DMS153 treated with DMSO at 0.1 percent for 48 hours (cell line): ENCODE measurements around the gene SPATA6L.
"Not testable (repeated sequence)": the region's sequence is repeated elsewhere in the genome, so short reads cannot be mapped to it uniquely, and the experiment has no call there.

Experiments
- DNase-seq: peaks from one replicate; lab custom pipeline; 2025; ENCODE audit not compliant: unreplicated experiment; lab: John Stamatoyannopoulos, UW

SPATA6L gene

GRCh38 chr9:4640027-4640426 lies 26.3 kb downstream of the SPATA6L start:
- no peak for DNase-seq

DNA sequence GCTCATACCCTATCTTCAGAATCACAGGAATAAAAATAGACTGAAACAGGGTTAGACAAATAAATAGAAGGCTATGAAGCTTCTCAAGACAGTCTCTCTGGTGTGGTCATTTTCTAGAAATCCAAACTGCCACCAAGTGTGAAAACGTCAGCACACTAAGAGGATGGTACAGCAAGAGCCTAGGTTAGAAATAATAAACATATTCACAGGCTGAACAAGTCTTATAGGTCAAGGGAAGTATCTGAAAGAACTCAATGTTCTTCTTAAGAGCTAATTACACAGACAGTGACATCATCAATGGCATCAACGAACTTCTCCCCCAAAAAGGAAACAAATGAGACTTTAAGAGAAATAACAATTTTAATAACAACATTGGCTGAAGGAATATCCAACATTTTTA lies 26.9 kb downstream of the SPATA6L start:
- no peak for DNase-seq

DNA sequence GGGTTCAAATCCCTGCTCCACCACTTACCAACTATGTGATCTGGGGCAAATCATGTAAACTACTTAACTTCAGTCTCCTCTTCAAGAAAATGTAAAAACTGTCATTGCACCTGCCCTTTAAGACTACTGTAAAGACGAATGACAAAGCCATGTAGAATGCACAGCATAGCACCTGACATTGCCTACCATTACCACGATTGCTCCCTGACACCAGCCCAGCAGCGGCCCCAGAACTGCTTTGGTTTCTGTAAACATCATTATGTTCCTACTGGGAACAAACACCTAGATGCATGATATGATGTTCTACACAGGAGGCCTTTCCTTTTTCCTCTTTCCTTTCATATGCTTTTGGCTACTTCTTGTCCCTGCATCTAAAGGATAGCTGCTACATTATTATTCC lies 27.3 kb downstream of the SPATA6L start:
- DNase-seq, result no peak

GRCh38 chr9:4630836-4631235 lies 35.4 kb downstream of the SPATA6L start:
- no peak for DNase-seq

- DNase-seq, result no peak
Observed at GRCh38 chr9:4622016-4622415, 44.3 kb downstream of the SPATA6L start.

DNA sequence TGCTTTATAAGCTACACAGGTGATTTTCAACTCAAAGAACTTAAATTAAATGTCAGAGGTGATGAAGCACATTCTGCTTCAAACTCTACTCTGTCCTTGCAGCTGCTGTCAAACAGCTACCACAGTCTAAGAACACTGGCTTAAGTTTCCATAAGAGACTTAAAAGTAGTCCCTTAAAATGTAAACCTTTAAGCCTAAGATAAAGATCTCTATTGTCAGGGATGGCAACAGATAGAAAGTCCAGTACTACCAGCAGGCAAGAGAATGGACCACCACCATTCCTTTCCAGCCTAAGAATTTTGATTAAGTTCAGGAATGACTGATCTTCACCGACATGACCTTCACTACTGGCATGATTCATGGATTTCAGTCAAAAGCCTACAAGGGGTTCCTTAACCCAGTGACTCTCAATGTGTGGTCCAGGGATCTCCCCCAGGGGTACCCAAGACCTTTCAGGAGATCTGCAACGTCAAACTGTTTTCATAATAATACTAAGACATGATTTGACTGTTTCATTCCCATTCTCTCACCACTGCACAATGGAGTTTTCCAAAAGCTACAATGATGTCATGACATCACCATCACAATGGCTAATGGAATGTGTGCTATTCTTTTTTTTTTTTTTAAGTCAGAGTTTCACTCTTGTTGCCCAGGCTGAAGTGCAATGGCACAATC lies 45.3 kb downstream of the SPATA6L start:
- no peak for DNase-seq

GRCh38 chr9:4620057-4620765 lies 46.1 kb downstream of the SPATA6L start:
- no peak for DNase-seq

DNA sequence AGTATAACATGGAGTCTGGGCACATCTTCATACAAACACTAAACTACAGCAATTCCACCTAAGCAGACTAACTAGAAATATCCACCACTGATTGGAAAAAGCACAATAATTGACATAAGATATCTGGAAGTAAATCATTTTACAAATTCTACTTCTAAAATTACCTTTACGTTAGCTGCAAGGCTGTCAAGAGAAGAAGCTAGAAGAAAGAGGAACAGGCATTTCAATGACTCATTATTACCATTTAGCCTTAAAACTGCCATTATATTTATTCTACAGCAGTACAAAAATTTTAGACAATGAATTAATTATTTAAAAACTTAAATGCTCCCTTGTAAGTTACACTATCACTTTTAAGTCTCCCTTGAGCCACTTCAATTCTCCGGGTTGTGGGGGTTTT lies 47.6 kb downstream of the SPATA6L start:
- no peak for DNase-seq

DNA sequence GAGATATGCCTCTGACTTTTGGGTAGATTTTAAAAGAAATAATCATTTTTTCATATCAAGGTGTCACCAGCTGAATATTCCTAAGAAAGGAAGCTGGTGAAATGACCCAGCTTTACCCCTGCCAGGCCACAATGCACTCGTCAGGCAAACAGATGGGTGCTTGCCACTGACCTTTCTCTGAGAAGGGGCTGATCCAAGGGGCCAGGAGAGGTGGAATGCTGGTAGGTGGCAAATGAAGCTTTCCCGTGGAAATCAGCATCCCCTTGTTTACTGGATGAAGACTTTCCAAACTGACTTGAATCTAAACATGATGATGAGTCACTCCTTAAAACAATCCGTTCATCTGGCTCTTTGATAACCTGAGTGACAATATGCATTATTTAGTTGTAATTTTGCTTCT lies 48.5 kb downstream of the SPATA6L start:
- DNase-seq, result no peak

DNA sequence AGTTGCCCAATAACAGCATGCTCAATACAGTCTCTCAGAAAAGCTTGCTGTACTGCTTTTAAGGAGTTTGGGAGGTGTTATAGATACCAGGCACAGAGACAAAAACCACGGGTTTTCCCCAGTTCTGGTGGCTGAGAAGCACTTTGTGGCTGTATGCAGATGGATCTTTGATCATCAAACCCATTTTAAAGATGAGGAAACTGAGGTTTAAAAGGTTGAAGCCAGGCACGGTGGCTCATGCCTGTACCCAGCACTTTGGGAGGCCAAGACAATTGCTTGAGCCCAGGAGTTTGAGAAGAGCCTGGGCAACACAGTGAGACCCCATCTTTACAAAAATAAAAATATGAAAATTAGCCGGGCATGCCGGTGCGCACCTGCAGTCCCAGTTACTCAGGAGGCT lies 50.5 kb downstream of the SPATA6L start:
- DNase-seq, result no peak

GRCh38 chr9:4615251-4615650 lies 51.0 kb downstream of the SPATA6L start:
- no peak for DNase-seq

DNA sequence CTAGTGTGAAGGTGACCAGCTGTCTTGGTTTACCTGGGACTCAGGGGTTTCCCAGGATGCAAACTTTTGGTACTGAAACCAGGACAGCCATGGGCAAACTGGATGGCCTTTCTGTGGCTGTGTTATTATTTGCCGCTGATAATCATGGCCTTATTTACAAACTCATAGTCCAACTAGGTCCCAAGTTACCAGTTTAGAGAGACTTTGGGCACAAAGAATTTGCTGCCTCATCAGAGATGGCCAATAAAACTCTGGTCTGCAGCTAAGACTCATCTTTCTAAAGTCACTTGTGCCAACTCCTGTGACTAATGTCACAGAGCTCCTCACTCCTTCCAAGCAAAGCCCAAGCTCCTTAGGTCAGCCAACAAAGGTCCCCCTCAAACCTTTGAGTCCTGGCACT lies 51.7 kb downstream of the SPATA6L start:
- no peak for DNase-seq

DNA sequence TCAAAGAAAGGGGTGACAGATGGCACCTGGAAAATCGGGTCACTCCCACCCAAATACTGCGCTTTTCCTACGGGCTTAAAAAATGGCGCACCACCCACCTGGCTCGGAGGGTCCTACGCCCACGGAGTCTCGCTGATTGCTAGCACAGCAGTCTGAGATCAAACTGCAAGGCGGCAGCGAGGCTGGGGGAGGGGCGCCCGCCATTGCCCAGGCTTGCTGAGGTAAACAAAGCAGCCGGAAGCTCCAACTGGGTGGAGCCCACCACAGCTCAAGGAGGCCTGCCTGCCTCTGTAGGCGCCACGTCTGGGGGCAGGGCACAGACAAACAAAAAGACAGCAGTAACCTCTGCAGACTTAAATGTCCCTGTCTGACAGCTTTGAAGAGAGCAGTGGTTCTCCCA lies 60.2 kb downstream of the SPATA6L start:
- DNase-seq, result not testable (repeated sequence)

GRCh38 chr9:4604678-4605095 lies 61.6 kb downstream of the SPATA6L start:
- DNase-seq, result peak; percentile 29

- DNase-seq, result no peak
Observed at GRCh38 chr9:4603830-4604229, 62.5 kb downstream of the SPATA6L start.

DNA sequence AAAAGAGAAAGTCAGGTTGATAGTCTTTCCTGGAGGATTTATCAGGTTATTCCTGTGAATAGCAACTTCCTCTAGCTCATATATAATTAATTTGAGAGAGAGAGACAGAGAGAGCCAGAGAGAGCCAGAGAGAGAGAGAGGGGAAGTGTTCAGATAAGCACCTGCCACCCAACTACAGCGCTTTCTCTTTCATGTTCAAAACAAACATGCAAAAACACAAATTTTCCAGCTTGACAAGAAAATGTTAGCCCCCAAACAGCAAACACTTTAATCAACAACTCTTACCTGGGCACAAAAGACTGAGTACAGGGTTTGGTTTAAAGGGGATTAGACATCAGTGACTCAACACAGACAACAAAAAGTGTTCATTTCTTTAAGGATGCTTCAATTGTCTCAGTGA lies 65.9 kb downstream of the SPATA6L start:
- DNase-seq, result no peak

DNA sequence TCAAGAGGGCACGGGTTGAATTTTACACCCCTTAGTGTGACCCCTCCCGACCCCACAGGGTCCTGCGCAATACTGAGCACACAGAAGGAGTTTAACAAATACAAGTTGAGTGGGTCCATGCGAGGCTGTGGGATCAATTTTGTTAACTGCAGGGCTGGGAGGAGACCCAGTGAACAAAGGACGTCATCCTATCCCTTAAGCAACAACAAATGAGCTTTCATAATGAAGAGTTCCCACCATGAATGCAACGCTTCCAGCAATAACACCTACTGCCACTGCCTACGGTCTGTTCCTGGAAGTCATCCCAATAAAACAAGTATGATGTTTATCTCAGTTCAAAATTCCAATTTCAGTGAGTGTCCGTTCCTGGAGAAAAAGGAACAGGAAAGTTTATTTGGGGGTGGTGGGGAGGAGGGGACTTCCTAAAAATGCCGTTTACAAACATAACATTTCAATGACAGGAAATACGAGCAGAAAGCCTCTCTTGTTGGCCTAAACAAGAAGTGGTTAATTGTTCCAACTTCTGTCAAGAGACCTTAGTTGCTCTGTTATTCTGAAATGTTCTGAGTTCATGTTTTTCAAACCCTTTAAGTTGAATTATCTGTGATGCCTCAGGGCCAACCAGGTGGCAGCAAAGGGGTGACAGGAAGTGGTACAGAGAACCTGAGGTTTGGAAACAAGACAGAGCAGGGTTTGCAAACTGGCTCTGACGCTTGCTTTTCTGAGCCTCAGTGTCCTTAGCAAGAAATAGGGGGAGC lies 69.9 kb downstream of the SPATA6L start:
- no peak for DNase-seq

GRCh38 chr9:4594994-4595393 lies 71.3 kb downstream of the SPATA6L start:
- DNase-seq, result no peak

DNA sequence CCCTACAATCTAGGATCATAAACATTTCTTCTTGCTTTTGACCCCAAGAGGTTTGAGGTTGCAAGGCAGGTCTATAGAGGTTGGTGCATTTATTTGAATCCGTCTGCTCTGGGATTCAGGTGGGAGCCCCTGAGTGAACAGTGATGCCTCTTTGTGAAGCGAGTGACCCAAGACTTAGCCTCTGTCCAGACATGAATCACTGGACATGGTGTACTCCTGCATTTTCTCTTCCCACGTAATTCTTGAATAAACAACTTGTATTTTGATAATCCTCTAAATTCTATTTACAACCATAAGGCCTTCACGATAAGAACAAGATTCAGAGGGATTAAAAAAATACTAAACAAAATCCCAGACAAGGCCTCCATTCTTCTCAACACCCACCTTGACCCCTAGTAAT lies 71.7 kb downstream of the SPATA6L start:
- DNase-seq, result no peak

DNA sequence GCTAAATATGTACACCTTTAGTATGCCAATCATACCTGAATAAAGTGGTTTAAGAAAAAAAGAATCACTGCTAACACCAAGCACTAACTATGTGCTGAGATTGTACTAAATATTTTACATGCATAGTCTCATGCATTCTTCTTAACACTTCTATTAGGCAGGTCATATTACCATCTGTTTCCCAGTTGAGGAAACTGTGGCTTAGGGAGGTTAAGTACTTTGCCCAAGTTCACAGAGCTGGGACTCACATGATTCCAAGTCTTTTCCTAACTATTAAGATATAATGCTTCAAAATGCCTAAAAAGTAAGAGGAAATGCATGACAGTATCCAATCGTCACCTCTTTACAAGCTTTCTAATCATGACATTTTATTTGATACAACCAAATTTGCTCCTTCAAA lies 73.4 kb downstream of the SPATA6L start:
- no peak for DNase-seq

- no peak for DNase-seq
Observed at GRCh38 chr9:4592295-4592694, 74.0 kb downstream of the SPATA6L start.

GRCh38 chr9:4591123-4591500 lies 75.2 kb downstream of the SPATA6L start:
- no peak for DNase-seq
